B cell (primary cell): ENCODE results near the gene POFUT2. TPM values are rescaled to one million over a fixed set of nuclear protein-coding genes. Genes with fewer than 3 reads are reported as not detected.

Source experiments
- ATAC-seq: fragments of 200-7000 bp; cut with Tn5 transposase; one replicate; pipeline ENCODE4 v1.10.0; 2021; ENCODE audit warnings: low read depth, mild to moderate bottlenecking, moderate number of reproducible peaks, moderate library complexity
- CTCF ChIA-PET: fragments of 350-600 bp; sonication (Branson Sonifier 250); formaldehyde crosslinking; loops from one replicate; lab custom pipeline; 2021; ENCODE audit warnings: antibody characterized with exemption, inconsistent platforms; lab: Charles Lee
- POLR2A ChIA-PET: fragments of 350-600 bp; sonication (Branson Sonifier 250); formaldehyde crosslinking; loops from one replicate; lab custom pipeline; 2021; ENCODE audit warnings: antibody characterized with exemption; lab: Charles Lee
- DNase-seq: peaks from one replicate; pipeline ENCODE4 v3.0.0; 2013
- H2AFZ ChIP-seq: 2 replicates; pipeline ENCODE4 v1.6.1; 2012; ENCODE audit warnings: mild to moderate bottlenecking, low read depth, low read length; ENCODE audit not compliant: insufficient read depth, poor library complexity, severe bottlenecking
- H3K27ac ChIP-seq, 2 donors: 1 replicate in 1 of 2; 2 replicates in 1 of 2; pipeline ENCODE4 v1.5.1; 2012 to 2013; ENCODE audit warnings: low read length in 2 of 2, mild to moderate bottlenecking in 2 of 2, moderate library complexity in 1 of 2
- H3K27me3 ChIP-seq, 4 experiments: fragments of 200-600 bp in 1 of 4; sonication (generic) in 1 of 4; replicated peaks in 1 of 4; 1 replicate in 2 of 4; 2 replicates in 2 of 4; pipeline versions ENCODE4 v1.6.1 to v1.7.0; 2013 to 2016; ENCODE audit warnings: low read length in 3 of 4, mild to moderate bottlenecking in 2 of 4, mixed read lengths in 1 of 4, moderate library complexity in 1 of 4; ENCODE audit not compliant: insufficient read depth in 4 of 4, control insufficient read depth in 3 of 4; ENCODE audit errors: control extremely low read depth in 1 of 4
- H3K36me3 ChIP-seq, 2 experiments: replicated peaks in 1 of 2; 1 replicate in 1 of 2; 2 replicates in 1 of 2; pipeline versions ENCODE4 v1.6.1 to v1.7.1; 2013; ENCODE audit warnings: low read length in 1 of 2; ENCODE audit not compliant: insufficient read depth in 2 of 2, control insufficient read depth in 1 of 2; ENCODE audit errors: control extremely low read depth in 1 of 2, extremely low read depth in 1 of 2
- H3K4me1 ChIP-seq, 2 donors: fragments of 200-600 bp in 1 of 2; sonication (generic) in 1 of 2; 1 replicate in 1 of 2; 2 replicates in 1 of 2; pipeline versions ENCODE4 v1.5.1 to v1.6.1; 2013 to 2017; ENCODE audit warnings: low read length in 2 of 2; ENCODE audit not compliant: control insufficient read depth in 2 of 2, insufficient read depth in 2 of 2
- H3K4me2 ChIP-seq: replicated peaks from 2 replicates; pipeline ENCODE3; 2012; ENCODE audit warnings: mild to moderate bottlenecking, low read depth, low read length; ENCODE audit not compliant: poor library complexity, severe bottlenecking
- H3K4me3 ChIP-seq, 5 experiments: fragments of 200-600 bp in 1 of 5; sonication (generic) in 1 of 5; 1 replicate in 3 of 5; 2 replicates in 2 of 5; pipeline versions ENCODE4 v1.5.1 to v1.7.0; 2011 to 2016; ENCODE audit warnings: low read length in 4 of 5, mild to moderate bottlenecking in 4 of 5, low read depth in 2 of 5, control low read depth in 1 of 5, moderate library complexity in 1 of 5; ENCODE audit not compliant: insufficient read depth in 1 of 5; ENCODE audit errors: control extremely low read depth in 1 of 5, extremely low read depth in 1 of 5
- H3K79me2 ChIP-seq: fragments of 200-600 bp; sonication (generic); one replicate; pipeline ENCODE4 v1.6.0; 2016; ENCODE audit warnings: low read length; ENCODE audit not compliant: control insufficient read depth, insufficient read depth
- H3K9ac ChIP-seq: fragments of 200-600 bp; sonication (generic); 2 replicates; pipeline ENCODE4 v1.6.1; 2017; ENCODE audit warnings: mild to moderate bottlenecking, low read length, moderate library complexity
- H3K9me3 ChIP-seq, 3 donors: one replicate each; pipeline versions ENCODE4 v1.6.1 to v1.7.1; 2013; ENCODE audit warnings: low read length in 2 of 3; ENCODE audit not compliant: control insufficient read depth in 2 of 3, insufficient read depth in 1 of 3; ENCODE audit errors: control extremely low read depth in 1 of 3
- H4K20me1 ChIP-seq: 2 replicates; pipeline ENCODE4 v1.6.0; 2012; ENCODE audit warnings: mild to moderate bottlenecking, low read length; ENCODE audit not compliant: insufficient read depth, control insufficient read depth, poor library complexity, severe bottlenecking
- H3K27ac Mint-ChIP-seq: one replicate; pipeline ENCODE4 v1.8.0; 2021; ENCODE audit warnings: mixed read lengths
- H3K27me3 Mint-ChIP-seq: one replicate; pipeline ENCODE4 v1.8.0; 2021; ENCODE audit warnings: mixed read lengths
- H3K4me1 Mint-ChIP-seq: one replicate; pipeline ENCODE4 v1.8.0; 2021; ENCODE audit warnings: mixed read lengths
- H3K4me3 Mint-ChIP-seq: one replicate; pipeline ENCODE4 v1.8.0; 2021; ENCODE audit warnings: mixed read lengths
- H3K9me3 Mint-ChIP-seq: one replicate; pipeline ENCODE4 v1.8.0; 2022; ENCODE audit warnings: mixed read lengths; ENCODE audit not compliant: insufficient read depth
- CTCF ChIP-seq: fragments of 200-600 bp; IDR thresholded peaks from one replicate; pipeline ENCODE4 v1.8.0; 2022; ENCODE audit warnings: antibody characterized with exemption, mild to moderate bottlenecking
- EZH2 ChIP-seq: IDR thresholded peaks from 2 replicates; pipeline ENCODE4 v1.6.1; 2012; ENCODE audit warnings: borderline replicate concordance, low read depth, mild to moderate bottlenecking, moderate library complexity, low read length; ENCODE audit not compliant: insufficient read depth, poor library complexity, severe bottlenecking
- WGBS: methylation state at CpG from one replicate; pipeline ENCODE4 v1.1.5; 2013; ENCODE audit warnings: missing lambda C conversion rate; ENCODE audit not compliant: insufficient coverage; 5-methylcytosine and 5-hydroxymethylcytosine counted together
- intact Hi-C: fragments of 100-400 bp; cut with micrococcal nuclease; formaldehyde crosslinking; loops from one replicate; pipeline ENCODE4 v1.10.0; 2022
- polyA plus RNA-seq: library from polyadenylated mRNA; depleted of rRNA; stranded (reverse); fragments of >200 nt; gene quantifications from 2 replicates; pipeline ENCODE4 v1.2.3, GENCODE V29; 2012
- total RNA-seq, 2 donors: library from RNA; stranded (reverse); fragments of 120-200 nt in 1 of 2; gene quantifications; 1 replicate in 1 of 2; 2 replicates in 1 of 2; pipeline versions ENCODE4 v1.2.3 to v1.2.4, GENCODE V29; 2013 to 2022

The POFUT2 gene
- total and polyA plus RNA-seq, 2 donors (not counting 1 experiment from before 2014, with no cell fraction given), result 38.3 to 41.8 TPM

- CTCF ChIA-PET, result interaction anchor here (1.3 to 2.0 kb wide), 3 partner anchors 149 to 151 kb away, joined by 5 to 9 read pairs (median 7); no protein-coding TSS in a partner anchor
- 86% methylated on average over 3 of the region's 3 CpGs for WGBS
- H3K4me3 Mint-ChIP-seq, result peak overlapping the region; percentile 66
- H3K4me2 ChIP-seq, result no peak overlapping the region
- H3K79me2 ChIP-seq, result peaks cover 12% of the 10 kb centered on the region
- H3K27me3 Mint-ChIP-seq, result no peaks in the 10 kb centered on the region
- H3K27ac Mint-ChIP-seq, result no peak overlapping the region
- H3K36me3 ChIP-seq, result peaks cover 0 to 14% of the 10 kb centered on the region in 2 experiments
- H4K20me1 ChIP-seq, result peaks cover 5% of the 10 kb centered on the region
- no peak overlapping the region for H3K9ac ChIP-seq
- peaks cover 19% of the 10 kb centered on the region for H3K4me1 Mint-ChIP-seq
- H3K4me1 ChIP-seq, result peaks cover 17 to 26% of the 10 kb centered on the region in 2 donors
- DNase-seq, result peak; percentile 7
- H3K27me3 ChIP-seq, result no peaks in the 10 kb centered on the region
- H3K9me3 ChIP-seq, result no peaks in the 10 kb centered on the region
- no peak for TF ChIP-seq CTCF
- TF ChIP-seq EZH2, result no peak
- no peak overlapping the region for H2AFZ ChIP-seq
- intact Hi-C loops, result loop anchor here (5.0 kb wide), 2 partner anchors 253 to 347 kb away; partner anchors contain the start of genes SLC19A1 and SLX9
- H3K4me3 ChIP-seq, result no peak overlapping the region
- H3K9me3 Mint-ChIP-seq, result no peaks in the 10 kb centered on the region
- no peak for ATAC-seq
- POLR2A ChIA-PET, result interaction anchor here (1.0 kb wide), 1 partner anchor 189 kb away, joined by 8 read pairs; no protein-coding TSS in a partner anchor
- H3K27ac ChIP-seq, result no peak overlapping the region
Measured at GRCh38 chr21:45289134-45289533, 1.4 kb upstream of the POFUT2 start.

- no peaks in the 10 kb centered on the region for H3K27me3 ChIP-seq
- DNase-seq (peak; percentile 32), ATAC-seq (no peak)
- peaks cover 19% of the 10 kb centered on the region for H3K4me1 Mint-ChIP-seq
- H3K27ac Mint-ChIP-seq, result no peak overlapping the region
- H3K4me2 ChIP-seq, result peak overlapping the region; percentile 97
- no peak for TF ChIP-seq EZH2
- no peak for TF ChIP-seq CTCF
- no peak overlapping the region for H3K27ac ChIP-seq
- no peaks in the 10 kb centered on the region for H3K9me3 ChIP-seq
- H3K4me1 ChIP-seq, result peaks cover 17 to 26% of the 10 kb centered on the region in 2 donors
- H4K20me1 ChIP-seq, result peaks cover 10% of the 10 kb centered on the region
- intact Hi-C loops, result loop anchor here (5.0 kb wide), 2 partner anchors 254 to 346 kb away; partner anchors contain the start of genes SLC19A1 and SLX9
- no peaks in the 10 kb centered on the region for H3K9me3 Mint-ChIP-seq
- peak overlapping the region in 4 of 5 experiments; percentile 62 to 83 (median 74) for H3K4me3 ChIP-seq
- ChIA-PET CTCF (interaction anchor here (1.1 to 2.0 kb wide), 5 partner anchors 136 to 377 kb away, joined by 3 to 9 read pairs (median 7); no protein-coding TSS in a partner anchor), POLR2A (interaction anchor here (1.0 kb wide), 1 partner anchor 190 kb away, joined by 8 read pairs; no protein-coding TSS in a partner anchor)
- H3K36me3 ChIP-seq, result peaks cover 0 to 19% of the 10 kb centered on the region in 2 experiments
- peak overlapping the region; percentile 62 for H3K9ac ChIP-seq
- H3K4me3 Mint-ChIP-seq, result peak overlapping the region; percentile 66
- peak overlapping the region; percentile 88 for H2AFZ ChIP-seq
- H3K79me2 ChIP-seq, result peaks cover 17% of the 10 kb centered on the region
- no peaks in the 10 kb centered on the region for H3K27me3 Mint-ChIP-seq
- WGBS, result 28% methylated on average over 32 of the region's 34 CpGs
Measured at GRCh38 chr21:45288441-45288841, 746 bp upstream of the POFUT2 start.
